SK-N-SH treated with all-trans-retinoic acid at 6 μM for 48 hours (cell line): ENCODE results near the gene ZNF385C.

ENCODE experiments used
- ATAC-seq: fragments of 200-7000 bp; cut with Tn5 transposase; 3 replicates; pipeline ENCODE4 v1.9.1; 2020; ENCODE audit warnings: mild to moderate bottlenecking, moderate library complexity
- ARNTL ChIP-seq: fragments of 450-650 bp; formaldehyde crosslinking; IDR thresholded peaks from 2 replicates; pipeline ENCODE4 v1.5.0; 2020; ENCODE audit warnings: low read depth, mild to moderate bottlenecking, moderate library complexity, borderline replicate concordance
- BACH2 ChIP-seq: fragments of 250-450 bp; sonication (Bioruptor Pico); IDR thresholded peaks from 2 replicates; pipeline ENCODE4 v1.9.0; 2021; ENCODE audit warnings: mild to moderate bottlenecking, borderline replicate concordance
- ESRRG ChIP-seq: fragments of 250-450 bp; sonication (Bioruptor Pico); IDR thresholded peaks from 2 replicates; pipeline ENCODE4 v1.6.1; 2021; ENCODE audit warnings: mild to moderate bottlenecking
- GLIS3 ChIP-seq: fragments of 250-450 bp; sonication (Bioruptor Pico); IDR thresholded peaks from 2 replicates; pipeline ENCODE4 v1.5.0; 2020; ENCODE audit warnings: mild to moderate bottlenecking, moderate library complexity
- OSR1 ChIP-seq: fragments of 250-450 bp; sonication (Bioruptor Pico); IDR thresholded peaks from 2 replicates; pipeline ENCODE4 v1.8.0; 2022; ENCODE audit warnings: moderate library complexity, mild to moderate bottlenecking, inconsistent platforms
- PPARA ChIP-seq: fragments of 250-450 bp; sonication (Bioruptor Pico); IDR thresholded peaks from 2 replicates; pipeline ENCODE4 v1.5.0; 2020; ENCODE audit warnings: mild to moderate bottlenecking, borderline replicate concordance
- RARB ChIP-seq: fragments of 250-450 bp; sonication (Bioruptor Pico); IDR thresholded peaks from 2 replicates; pipeline ENCODE4 v1.8.0; 2021; ENCODE audit warnings: mild to moderate bottlenecking, moderate library complexity
- SNAI2 ChIP-seq: fragments of 250-450 bp; sonication (Bioruptor Pico); IDR thresholded peaks from 2 replicates; pipeline ENCODE4 v1.5.0; 2020; ENCODE audit warnings: mild to moderate bottlenecking, moderate library complexity
- TCF4 ChIP-seq: fragments of 250-450 bp; sonication (Bioruptor Pico); IDR thresholded peaks from 2 replicates; pipeline ENCODE4 v1.8.0; 2021; ENCODE audit warnings: mild to moderate bottlenecking, moderate library complexity, borderline replicate concordance
- TOX ChIP-seq: fragments of 250-450 bp; sonication (Bioruptor Pico); IDR thresholded peaks from 2 replicates; pipeline ENCODE4 v1.8.0; 2021; ENCODE audit warnings: mild to moderate bottlenecking, moderate library complexity, borderline replicate concordance
- ZC3H10 ChIP-seq: fragments of 250-450 bp; sonication (Bioruptor Pico); IDR thresholded peaks from 2 replicates; pipeline ENCODE4 v1.5.1; 2021; ENCODE audit warnings: mild to moderate bottlenecking, moderate library complexity
- ZFP3 ChIP-seq: fragments of 250-450 bp; sonication (Bioruptor Pico); IDR thresholded peaks from 2 replicates; pipeline ENCODE4 v1.5.0; 2020; ENCODE audit warnings: mild to moderate bottlenecking, moderate library complexity
- ZFP30 ChIP-seq: fragments of 450-650 bp; formaldehyde crosslinking; IDR thresholded peaks from 2 replicates; pipeline ENCODE4 v1.5.0; 2022; ENCODE audit warnings: mild to moderate bottlenecking, moderate library complexity
- ZNF565 ChIP-seq: fragments of 450-650 bp; formaldehyde crosslinking; conservative IDR thresholded peaks from 2 replicates; pipeline ENCODE4 v1.5.0; 2020; ENCODE audit warnings: low read depth, mild to moderate bottlenecking, moderate library complexity
- ZNF70 ChIP-seq: fragments of 450-650 bp; formaldehyde crosslinking; IDR thresholded peaks from 2 replicates; pipeline ENCODE4 v1.5.0; 2020; ENCODE audit warnings: mild to moderate bottlenecking, moderate library complexity
- ZNF8 ChIP-seq: fragments of 450-650 bp; formaldehyde crosslinking; IDR thresholded peaks from 2 replicates; pipeline ENCODE4 v1.5.0; 2020; ENCODE audit warnings: mild to moderate bottlenecking, moderate library complexity
- TF ChIP-seq, protein P1 (sequence below): fragments of 250-450 bp; sonication (Bioruptor Pico); IDR thresholded peaks from 2 replicates; pipeline ENCODE4 v1.5.1; 2020; ENCODE audit warnings: low read depth, mild to moderate bottlenecking, moderate library complexity
- TF ChIP-seq, protein P2 (sequence below): fragments of 250-450 bp; sonication (Bioruptor Pico); IDR thresholded peaks from 2 replicates; pipeline ENCODE4 v1.5.0; 2020; ENCODE audit warnings: mild to moderate bottlenecking, moderate library complexity
- TF ChIP-seq, protein P3 (sequence below): fragments of 250-450 bp; sonication (Bioruptor Pico); IDR thresholded peaks from 2 replicates; pipeline ENCODE4 v1.8.0; 2020; ENCODE audit warnings: mild to moderate bottlenecking, moderate library complexity, borderline replicate concordance
- TF ChIP-seq, protein P4 (sequence below): fragments of 250-450 bp; sonication (Bioruptor Pico); IDR thresholded peaks from 2 replicates; pipeline ENCODE4 v1.8.0; 2021; ENCODE audit warnings: low read depth, mild to moderate bottlenecking, moderate library complexity, borderline replicate concordance

Gene ZNF385C

DNA sequence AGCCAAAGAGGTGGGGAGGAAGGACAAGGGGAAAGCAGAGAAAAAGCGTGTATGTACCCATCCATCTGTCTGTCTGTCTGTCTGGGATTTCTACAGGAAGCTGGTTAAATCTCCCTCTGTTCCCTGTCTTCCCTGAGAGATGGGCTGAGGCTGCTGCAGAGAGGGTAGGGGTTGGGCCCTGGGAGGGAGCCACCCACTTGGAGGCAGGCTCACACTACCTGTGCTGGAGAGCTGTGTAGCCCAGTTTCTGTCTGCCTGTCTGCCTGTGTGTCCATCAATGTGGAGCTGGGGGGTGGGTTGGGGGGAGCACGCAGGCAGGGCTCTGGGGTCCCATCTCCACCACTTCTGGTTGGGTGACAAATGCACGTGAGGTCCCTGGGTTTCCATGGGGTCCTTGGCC is 29.3 kb downstream of the ZNF385C start:
- ATAC-seq, result no peak
- TF ChIP-seq OSR1 (no peak), ZNF8 (CRISPR knock-in tag) (no peak), ZFP3 (CRISPR knock-in tag) (no peak), TCF4 (CRISPR knock-in tag) (no peak), BACH2 (CRISPR knock-in tag) (no peak)

DNA sequence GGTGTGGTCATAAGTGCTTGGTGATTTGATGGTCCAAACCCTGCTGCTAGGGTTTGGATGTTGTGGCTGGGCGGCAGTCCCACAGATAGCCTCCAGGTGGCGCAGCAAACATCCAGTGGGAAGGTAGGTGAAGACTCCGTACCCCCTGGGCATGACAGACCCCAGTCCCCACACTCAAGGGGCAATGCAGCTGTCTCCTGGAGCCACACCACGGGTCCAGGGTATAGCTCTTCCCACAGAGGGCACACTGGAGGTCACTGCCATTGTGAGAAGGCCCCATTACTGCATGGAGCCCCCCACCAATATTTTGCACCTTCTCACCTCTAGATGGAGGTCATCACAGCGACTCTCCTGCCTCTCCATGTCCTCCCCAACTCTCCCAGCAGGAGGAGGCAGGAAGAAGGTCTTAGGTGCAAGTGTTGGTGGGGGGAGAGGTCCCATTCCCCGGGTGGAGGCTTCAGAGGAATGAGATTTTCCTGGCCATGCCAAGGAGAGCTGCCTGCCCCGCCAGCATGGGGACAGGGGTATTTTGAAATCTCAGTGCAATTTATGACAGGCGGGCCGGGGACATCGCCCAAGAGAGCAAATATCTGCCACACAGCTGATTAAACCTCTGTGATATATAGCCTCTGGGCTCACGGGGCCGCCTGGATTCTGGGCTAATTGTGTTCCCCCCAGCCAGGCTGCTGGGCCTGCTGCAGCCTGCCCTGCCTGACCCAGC is 30.7 kb downstream of the ZNF385C start:
- TF ChIP-seq ZFP30 (CRISPR knock-in tag), result no peak
- no peak for TF ChIP-seq ZC3H10 (CRISPR knock-in tag)
- no peak for TF ChIP-seq GLIS3
- TF ChIP-seq ZNF70 (CRISPR knock-in tag), result no peak
- TF ChIP-seq RARB (CRISPR knock-in tag), result no peak
- no peak for TF ChIP-seq ESRRG (CRISPR knock-in tag)
- no peak for TF ChIP-seq OSR1
- TF ChIP-seq ZFP3 (CRISPR knock-in tag), result no peak
- ATAC-seq, result peak; percentile 83

DNA sequence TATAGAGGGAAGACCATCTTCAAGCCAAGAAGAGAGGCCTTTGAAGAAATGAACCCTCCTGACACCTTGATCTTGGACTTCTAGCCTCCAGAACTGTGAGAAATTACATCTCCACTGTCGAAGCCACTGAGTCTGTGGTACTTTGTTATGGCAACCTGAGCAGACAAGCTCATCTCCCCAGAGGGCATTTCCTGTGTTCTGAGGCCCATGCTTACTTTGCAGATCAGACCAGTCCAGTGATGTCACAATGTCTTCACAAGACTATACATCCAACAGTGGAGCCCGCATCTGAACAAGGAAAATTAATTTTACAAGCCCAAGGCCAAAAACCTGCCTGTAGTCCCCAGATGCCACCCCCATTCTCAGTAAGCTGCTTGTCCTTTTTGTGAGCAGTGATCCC is 33.1 kb downstream of the ZNF385C start:
- TF ChIP-seq TCF4 (CRISPR knock-in tag) (no peak), ESRRG (CRISPR knock-in tag) (no peak), TOX (CRISPR knock-in tag) (no peak), ZC3H10 (CRISPR knock-in tag) (no peak), SNAI2 (CRISPR knock-in tag) (no peak), ZNF8 (CRISPR knock-in tag) (no peak), OSR1 (no peak), ARNTL (CRISPR knock-in tag) (no peak), ZNF565 (no peak), PPARA (CRISPR knock-in tag) (no peak)
- TF ChIP-seq, protein P1, sequence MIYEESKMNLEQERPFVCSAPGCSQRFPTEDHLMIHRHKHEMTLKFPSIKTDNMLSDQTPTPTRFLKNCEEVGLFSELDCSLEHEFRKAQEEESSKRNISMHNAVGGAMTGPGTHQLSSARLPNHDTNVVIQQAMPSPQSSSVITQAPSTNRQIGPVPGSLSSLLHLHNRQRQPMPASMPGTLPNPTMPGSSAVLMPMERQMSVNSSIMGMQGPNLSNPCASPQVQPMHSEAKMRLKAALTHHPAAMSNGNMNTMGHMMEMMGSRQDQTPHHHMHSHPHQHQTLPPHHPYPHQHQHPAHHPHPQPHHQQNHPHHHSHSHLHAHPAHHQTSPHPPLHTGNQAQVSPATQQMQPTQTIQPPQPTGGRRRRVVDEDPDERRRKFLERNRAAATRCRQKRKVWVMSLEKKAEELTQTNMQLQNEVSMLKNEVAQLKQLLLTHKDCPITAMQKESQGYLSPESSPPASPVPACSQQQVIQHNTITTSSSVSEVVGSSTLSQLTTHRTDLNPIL (CRISPR knock-in tag), result no peak
- TF ChIP-seq, protein P2, sequence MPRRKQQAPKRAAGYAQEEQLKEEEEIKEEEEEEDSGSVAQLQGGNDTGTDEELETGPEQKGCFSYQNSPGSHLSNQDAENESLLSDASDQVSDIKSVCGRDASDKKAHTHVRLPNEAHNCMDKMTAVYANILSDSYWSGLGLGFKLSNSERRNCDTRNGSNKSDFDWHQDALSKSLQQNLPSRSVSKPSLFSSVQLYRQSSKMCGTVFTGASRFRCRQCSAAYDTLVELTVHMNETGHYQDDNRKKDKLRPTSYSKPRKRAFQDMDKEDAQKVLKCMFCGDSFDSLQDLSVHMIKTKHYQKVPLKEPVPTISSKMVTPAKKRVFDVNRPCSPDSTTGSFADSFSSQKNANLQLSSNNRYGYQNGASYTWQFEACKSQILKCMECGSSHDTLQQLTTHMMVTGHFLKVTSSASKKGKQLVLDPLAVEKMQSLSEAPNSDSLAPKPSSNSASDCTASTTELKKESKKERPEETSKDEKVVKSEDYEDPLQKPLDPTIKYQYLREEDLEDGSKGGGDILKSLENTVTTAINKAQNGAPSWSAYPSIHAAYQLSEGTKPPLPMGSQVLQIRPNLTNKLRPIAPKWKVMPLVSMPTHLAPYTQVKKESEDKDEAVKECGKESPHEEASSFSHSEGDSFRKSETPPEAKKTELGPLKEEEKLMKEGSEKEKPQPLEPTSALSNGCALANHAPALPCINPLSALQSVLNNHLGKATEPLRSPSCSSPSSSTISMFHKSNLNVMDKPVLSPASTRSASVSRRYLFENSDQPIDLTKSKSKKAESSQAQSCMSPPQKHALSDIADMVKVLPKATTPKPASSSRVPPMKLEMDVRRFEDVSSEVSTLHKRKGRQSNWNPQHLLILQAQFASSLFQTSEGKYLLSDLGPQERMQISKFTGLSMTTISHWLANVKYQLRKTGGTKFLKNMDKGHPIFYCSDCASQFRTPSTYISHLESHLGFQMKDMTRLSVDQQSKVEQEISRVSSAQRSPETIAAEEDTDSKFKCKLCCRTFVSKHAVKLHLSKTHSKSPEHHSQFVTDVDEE (CRISPR knock-in tag), result no peak
- no peak for ATAC-seq

DNA sequence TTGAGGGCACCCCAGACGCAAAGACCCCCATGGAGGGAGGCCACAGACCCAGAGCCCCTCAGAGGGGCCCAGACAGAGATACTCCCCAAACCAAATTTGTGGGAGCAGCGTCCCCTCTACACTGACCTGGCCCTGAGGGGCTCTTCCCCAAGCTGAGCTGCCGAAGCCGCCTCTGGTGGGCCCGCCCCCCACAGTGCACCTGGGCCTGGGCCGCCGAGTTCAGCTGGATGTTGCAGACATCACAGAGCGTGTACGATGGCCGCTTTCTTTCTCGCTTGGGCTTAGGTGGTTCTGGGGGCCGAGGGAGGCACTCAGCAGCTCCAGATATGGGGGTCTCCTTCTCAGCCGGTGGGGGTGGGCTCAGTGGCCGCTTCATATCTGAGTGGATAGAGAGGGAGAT is 35.6 kb downstream of the ZNF385C start:
- ATAC-seq, result no peak
- TF ChIP-seq, protein P3, sequence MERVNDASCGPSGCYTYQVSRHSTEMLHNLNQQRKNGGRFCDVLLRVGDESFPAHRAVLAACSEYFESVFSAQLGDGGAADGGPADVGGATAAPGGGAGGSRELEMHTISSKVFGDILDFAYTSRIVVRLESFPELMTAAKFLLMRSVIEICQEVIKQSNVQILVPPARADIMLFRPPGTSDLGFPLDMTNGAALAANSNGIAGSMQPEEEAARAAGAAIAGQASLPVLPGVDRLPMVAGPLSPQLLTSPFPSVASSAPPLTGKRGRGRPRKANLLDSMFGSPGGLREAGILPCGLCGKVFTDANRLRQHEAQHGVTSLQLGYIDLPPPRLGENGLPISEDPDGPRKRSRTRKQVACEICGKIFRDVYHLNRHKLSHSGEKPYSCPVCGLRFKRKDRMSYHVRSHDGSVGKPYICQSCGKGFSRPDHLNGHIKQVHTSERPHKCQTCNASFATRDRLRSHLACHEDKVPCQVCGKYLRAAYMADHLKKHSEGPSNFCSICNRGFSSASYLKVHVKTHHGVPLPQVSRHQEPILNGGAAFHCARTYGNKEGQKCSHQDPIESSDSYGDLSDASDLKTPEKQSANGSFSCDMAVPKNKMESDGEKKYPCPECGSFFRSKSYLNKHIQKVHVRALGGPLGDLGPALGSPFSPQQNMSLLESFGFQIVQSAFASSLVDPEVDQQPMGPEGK (CRISPR knock-in tag), result no peak
- TF ChIP-seq, protein P4, sequence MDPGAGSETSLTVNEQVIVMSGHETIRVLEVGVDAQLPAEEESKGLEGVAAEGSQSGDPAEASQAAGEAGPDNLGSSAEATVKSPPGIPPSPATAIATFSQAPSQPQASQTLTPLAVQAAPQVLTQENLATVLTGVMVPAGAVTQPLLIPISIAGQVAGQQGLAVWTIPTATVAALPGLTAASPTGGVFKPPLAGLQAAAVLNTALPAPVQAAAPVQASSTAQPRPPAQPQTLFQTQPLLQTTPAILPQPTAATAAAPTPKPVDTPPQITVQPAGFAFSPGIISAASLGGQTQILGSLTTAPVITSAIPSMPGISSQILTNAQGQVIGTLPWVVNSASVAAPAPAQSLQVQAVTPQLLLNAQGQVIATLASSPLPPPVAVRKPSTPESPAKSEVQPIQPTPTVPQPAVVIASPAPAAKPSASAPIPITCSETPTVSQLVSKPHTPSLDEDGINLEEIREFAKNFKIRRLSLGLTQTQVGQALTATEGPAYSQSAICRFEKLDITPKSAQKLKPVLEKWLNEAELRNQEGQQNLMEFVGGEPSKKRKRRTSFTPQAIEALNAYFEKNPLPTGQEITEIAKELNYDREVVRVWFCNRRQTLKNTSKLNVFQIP (CRISPR knock-in tag), result no peak
- no peak for TF ChIP-seq ZC3H10 (CRISPR knock-in tag)
- TF ChIP-seq BACH2 (CRISPR knock-in tag), result no peak
- no peak for TF ChIP-seq ARNTL (CRISPR knock-in tag)
- TF ChIP-seq, protein P1 (CRISPR knock-in tag), result no peak
- TF ChIP-seq ZNF70 (CRISPR knock-in tag), result no peak
- TF ChIP-seq ZFP30 (CRISPR knock-in tag), result no peak
- TF ChIP-seq GLIS3, result no peak
- no peak for TF ChIP-seq OSR1
